Neural crest cell (in vitro differentiated cells): ENCODE data around the gene EEF2K. TPM values are rescaled to one million over a fixed set of nuclear protein-coding genes. Genes with fewer than 3 reads are reported as not detected.

Experiments used
- DNase-seq: peaks from one replicate; pipeline ENCODE4 v3.0.0; 2021; ENCODE audit warnings: low read depth, mixed read lengths, low spot score
- H3K27ac Mint-ChIP-seq: one replicate; pipeline ENCODE4 v1.8.0; 2021; ENCODE audit warnings: mild to moderate bottlenecking, mixed read lengths; ENCODE audit not compliant: unreplicated experiment
- H3K27me3 Mint-ChIP-seq: 2 replicates; pipeline ENCODE4 v1.8.0; 2021; ENCODE audit warnings: low read depth, mild to moderate bottlenecking, mixed read lengths
- H3K36me3 Mint-ChIP-seq: 2 replicates; pipeline ENCODE4 v1.8.0; 2021; ENCODE audit warnings: low read depth, mild to moderate bottlenecking, mixed read lengths
- H3K4me1 Mint-ChIP-seq: 2 replicates; pipeline ENCODE4 v1.8.0; 2021; ENCODE audit warnings: mixed read lengths
- H3K4me3 Mint-ChIP-seq: one replicate; pipeline ENCODE4 v1.8.0; 2021; ENCODE audit warnings: mild to moderate bottlenecking, mixed read lengths
- H3K9me3 Mint-ChIP-seq: 2 replicates; pipeline ENCODE4 v1.8.0; 2021; ENCODE audit warnings: mixed read lengths
- CTCF ChIP-seq: fragments of 200-600 bp; sonication (generic); conservative IDR thresholded peaks from 2 replicates; pipeline ENCODE4 v1.5.0; 2021; ENCODE audit warnings: antibody characterized with exemption, mild to moderate bottlenecking
- total RNA-seq: library from RNA; stranded (reverse); gene quantifications from 2 replicates; pipeline ENCODE4 v1.2.1, GENCODE V29; 2021

EEF2K gene
- total RNA-seq, 1 donor from 2014 or later, result 20.3 TPM

GRCh38 chr16:22177968-22178930 is 27.8 kb upstream of the EEF2K start:
- Mint-ChIP-seq H3K4me1 (no peaks in the 10 kb centered on the region), H3K9me3 (no peaks in the 10 kb centered on the region), H3K36me3 (no peaks in the 10 kb centered on the region), H3K27me3 (peaks cover 21% of the 10 kb centered on the region), H3K4me3 (no peak overlapping the region), H3K27ac (peak overlapping the region; percentile 43)
- TF ChIP-seq CTCF, result no peak
- DNase-seq, result no peak

- Mint-ChIP-seq H3K4me1 (no peaks in the 10 kb centered on the region), H3K4me3 (no peak overlapping the region), H3K27ac (no peak overlapping the region), H3K9me3 (no peaks in the 10 kb centered on the region), H3K36me3 (no peaks in the 10 kb centered on the region), H3K27me3 (peaks cover 21% of the 10 kb centered on the region)
- no peak for DNase-seq
- TF ChIP-seq CTCF, result no peak
Measured at GRCh38 chr16:22181426-22181825, 24.7 kb upstream of the EEF2K start.

GRCh38 chr16:22181843-22182242 is 24.2 kb upstream of the EEF2K start:
- H3K4me3 Mint-ChIP-seq, result no peak overlapping the region
- no peak for DNase-seq

GRCh38 chr16:22183335-22183734 is 22.7 kb upstream of the EEF2K start:
- DNase-seq, result no peak
- no peaks in the 10 kb centered on the region for H3K9me3 Mint-ChIP-seq
- no peaks in the 10 kb centered on the region for H3K4me1 Mint-ChIP-seq
- H3K27me3 Mint-ChIP-seq, result peaks cover 21% of the 10 kb centered on the region
- H3K27ac Mint-ChIP-seq, result no peak overlapping the region
- TF ChIP-seq CTCF, result no peak
- no peaks in the 10 kb centered on the region for H3K36me3 Mint-ChIP-seq
- H3K4me3 Mint-ChIP-seq, result no peak overlapping the region

More at GRCh38 chr16:22181843-22182242, 24.2 kb upstream of the EEF2K start:
- H3K27ac Mint-ChIP-seq, result no peak overlapping the region
- no peaks in the 10 kb centered on the region for H3K4me1 Mint-ChIP-seq
- no peak for TF ChIP-seq CTCF
- no peaks in the 10 kb centered on the region for H3K36me3 Mint-ChIP-seq
- H3K27me3 Mint-ChIP-seq, result peaks cover 21% of the 10 kb centered on the region
- no peaks in the 10 kb centered on the region for H3K9me3 Mint-ChIP-seq

GRCh38 chr16:22183901-22184614 is 22.0 kb upstream of the EEF2K start:
- DNase-seq, result no peak
- H3K36me3 Mint-ChIP-seq, result no peaks in the 10 kb centered on the region
- no peaks in the 10 kb centered on the region for H3K9me3 Mint-ChIP-seq

More at GRCh38 chr16:22183901-22184614, 22.0 kb upstream of the EEF2K start:
- H3K27ac Mint-ChIP-seq, result no peak overlapping the region
- H3K27me3 Mint-ChIP-seq, result peaks cover 15% of the 10 kb centered on the region
- no peak overlapping the region for H3K4me3 Mint-ChIP-seq
- H3K4me1 Mint-ChIP-seq, result no peaks in the 10 kb centered on the region
- TF ChIP-seq CTCF, result no peak
